BLaER1 treated with 17β-estradiol and CSF1 and Interleukin-3, amounts not matched to agents 10 nM and 100 nM (cell line): ENCODE measurements around the gene NEDD4L.

Source experiments
- H3K27ac ChIP-seq, 11 experiments: shearing (Covaris generic); formaldehyde crosslinking; 2 replicates each; pipeline ENCODE4 v1.8.1; 2022
- H3K27me3 ChIP-seq, 11 experiments: shearing (Covaris generic); formaldehyde crosslinking; 2 replicates each; pipeline ENCODE4 v1.8.1; 2022
- H3K36me3 ChIP-seq, 11 experiments: shearing (Covaris generic); formaldehyde crosslinking; 2 replicates each; pipeline ENCODE4 v1.8.1; 2022
- H3K4me1 ChIP-seq, 10 experiments: shearing (Covaris generic); formaldehyde crosslinking; 2 replicates each; pipeline ENCODE4 v1.8.1; 2022
- H3K4me2 ChIP-seq, 11 experiments: shearing (Covaris generic); formaldehyde crosslinking; 2 replicates each; pipeline ENCODE4 v1.8.1; 2022
- H3K4me3 ChIP-seq, 10 experiments: shearing (Covaris generic); formaldehyde crosslinking; 2 replicates each; pipeline ENCODE4 v1.8.1; 2022
- H3K9ac ChIP-seq, 11 experiments: shearing (Covaris generic); formaldehyde crosslinking; 2 replicates each; pipeline ENCODE4 v1.8.1; 2022
- H3K9me3 ChIP-seq, 11 experiments: shearing (Covaris generic); formaldehyde crosslinking; replicated peaks in 1 of 11; 2 replicates each; pipeline ENCODE4 v1.8.1; 2022
- H4K20me1 ChIP-seq, 11 experiments: shearing (Covaris generic); formaldehyde crosslinking; 2 replicates each; pipeline ENCODE4 v1.8.1; 2022
- Cebpa-rat ChIP-seq, 11 experiments: shearing (Covaris generic); IDR thresholded peaks; 2 replicates each; pipeline ENCODE4 v1.8.1; 2022

The NEDD4L gene

GRCh38 chr18:58091099-58091611 is 47.1 kb downstream of the NEDD4L start:
- H3K27me3 ChIP-seq, result no peaks in the 10 kb centered on the region
- H3K4me2 ChIP-seq, result peak overlapping the region in 9 of 11 experiments; percentile 3 to 62 (median 54); a peak in 14 of 22 replicates
- peaks cover 5 to 35% (median 16%) of the 10 kb centered on the region in 10 experiments; a peak in 19 of 20 replicates for H3K4me1 ChIP-seq
- peak overlapping the region in 3 of 11 experiments; percentile 10 to 64 (median 54); a peak in 5 of 22 replicates for H3K27ac ChIP-seq
- peaks cover 11 to 19% (median 12%) of the 10 kb centered on the region in 11 experiments for H3K9me3 ChIP-seq
- TF ChIP-seq Cebpa-rat (IDR thresholded peaks at IDR 0.05), result no peak
- H3K4me3 ChIP-seq, result no peak overlapping the region
- H3K36me3 ChIP-seq, result peaks cover 0 to 18% (median 10%) of the 10 kb centered on the region in 11 experiments; a peak in 10 of 22 replicates
- peaks cover 0 to 80% (median 0%) of the 10 kb centered on the region in 11 experiments; a peak in 9 of 22 replicates for H4K20me1 ChIP-seq
- no peak overlapping the region for H3K9ac ChIP-seq

- H3K9ac ChIP-seq, result no peak overlapping the region
- peaks cover 0 to 4% (median 0%) of the 10 kb centered on the region in 11 experiments; a peak in 3 of 22 replicates for H3K36me3 ChIP-seq
- H3K9me3 ChIP-seq, result no peaks in the 10 kb centered on the region
- H3K4me3 ChIP-seq, result no peak overlapping the region
- no peak overlapping the region for H3K27ac ChIP-seq
- peaks cover 0 to 95% (median 0%) of the 10 kb centered on the region in 11 experiments; a peak in 10 of 22 replicates for H4K20me1 ChIP-seq
- no peaks in the 10 kb centered on the region for H3K27me3 ChIP-seq
- H3K4me2 ChIP-seq, result no peak overlapping the region
- TF ChIP-seq Cebpa-rat (IDR thresholded peaks at IDR 0.05), result no peak
- H3K4me1 ChIP-seq, result peaks cover 5 to 25% (median 13%) of the 10 kb centered on the region in 10 experiments; a peak in 19 of 20 replicates
These were observed 49.3 kb downstream of the NEDD4L start for GRCh38 chr18:58093311-58093803.

- peaks cover 0 to 97% (median 0%) of the 10 kb centered on the region in 11 experiments; a peak in 10 of 22 replicates for H4K20me1 ChIP-seq
- H3K4me3 ChIP-seq, result no peak overlapping the region
- peaks cover 5 to 20% (median 12%) of the 10 kb centered on the region in 10 experiments; a peak in 19 of 20 replicates for H3K4me1 ChIP-seq
- H3K36me3 ChIP-seq, result peaks cover 0 to 4% (median 0%) of the 10 kb centered on the region in 11 experiments; a peak in 5 of 22 replicates
- no peak overlapping the region for H3K27ac ChIP-seq
- no peaks in the 10 kb centered on the region for H3K9me3 ChIP-seq
- no peaks in the 10 kb centered on the region for H3K27me3 ChIP-seq
- H3K4me2 ChIP-seq, result no peak overlapping the region
- TF ChIP-seq Cebpa-rat (IDR thresholded peaks at IDR 0.05), result no peak
- no peak overlapping the region for H3K9ac ChIP-seq
These were observed 51.2 kb downstream of the NEDD4L start for GRCh38 chr18:58095222-58095621.

- Histone ChIP-seq H3K36me3 (peaks cover 0 to 4% (median 0%) of the 10 kb centered on the region in 11 experiments; a peak in 5 of 22 replicates), H3K4me3 (no peak overlapping the region), H4K20me1 (peaks cover 0 to 97% (median 0%) of the 10 kb centered on the region in 11 experiments; a peak in 10 of 22 replicates), H3K4me1 (peaks cover 5 to 16% (median 12%) of the 10 kb centered on the region in 10 experiments; a peak in 19 of 20 replicates), H3K4me2 (no peak overlapping the region), H3K27me3 (no peaks in the 10 kb centered on the region), H3K9ac (no peak overlapping the region), H3K9me3 (no peaks in the 10 kb centered on the region), H3K27ac (no peak overlapping the region)
- TF ChIP-seq Cebpa-rat (IDR thresholded peaks at IDR 0.05), result no peak
These were observed 51.6 kb downstream of the NEDD4L start for GRCh38 chr18:58095655-58096054.

- H3K27me3 ChIP-seq, result no peaks in the 10 kb centered on the region
- no peak overlapping the region for H3K27ac ChIP-seq
- no peak overlapping the region for H3K9ac ChIP-seq
- peaks cover 0 to 97% (median 0%) of the 10 kb centered on the region in 11 experiments; a peak in 10 of 22 replicates for H4K20me1 ChIP-seq
- no peak overlapping the region for H3K4me3 ChIP-seq
- peaks cover 0 to 7% (median 4%) of the 10 kb centered on the region in 10 experiments; a peak in 15 of 20 replicates for H3K4me1 ChIP-seq
- no peak for TF ChIP-seq Cebpa-rat (IDR thresholded peaks at IDR 0.05)
- H3K4me2 ChIP-seq, result no peak overlapping the region
- H3K36me3 ChIP-seq, result peaks cover 0 to 4% (median 0%) of the 10 kb centered on the region in 11 experiments; a peak in 5 of 22 replicates
- H3K9me3 ChIP-seq, result no peaks in the 10 kb centered on the region
These were observed 52.6 kb downstream of the NEDD4L start for GRCh38 chr18:58096658-58097057.

- no peak overlapping the region for H3K9ac ChIP-seq
- no peaks in the 10 kb centered on the region for H3K27me3 ChIP-seq
- no peak overlapping the region for H3K27ac ChIP-seq
- peaks cover 0 to 97% (median 0%) of the 10 kb centered on the region in 11 experiments; a peak in 8 of 22 replicates for H4K20me1 ChIP-seq
- H3K4me2 ChIP-seq, result no peak overlapping the region
- TF ChIP-seq Cebpa-rat (IDR thresholded peaks at IDR 0.05), result no peak
- no peaks in the 10 kb centered on the region for H3K9me3 ChIP-seq
- H3K36me3 ChIP-seq, result peaks cover 0 to 4% (median 0%) of the 10 kb centered on the region in 11 experiments; a peak in 5 of 22 replicates
- peaks cover 0 to 9% (median 3%) of the 10 kb centered on the region in 10 experiments; a peak in 11 of 20 replicates for H3K4me1 ChIP-seq
- H3K4me3 ChIP-seq, result no peak overlapping the region
These were observed 53.3 kb downstream of the NEDD4L start for GRCh38 chr18:58097121-58097906.

GRCh38 chr18:58097907-58098166 is 53.8 kb downstream of the NEDD4L start:
- H3K4me2 ChIP-seq, result no peak overlapping the region
- no peak for TF ChIP-seq Cebpa-rat (IDR thresholded peaks at IDR 0.05)
- no peaks in the 10 kb centered on the region for H3K27me3 ChIP-seq
- peaks cover 0 to 4% (median 0%) of the 10 kb centered on the region in 11 experiments; a peak in 5 of 22 replicates for H3K36me3 ChIP-seq
- H3K4me3 ChIP-seq, result no peak overlapping the region
- peaks cover 0 to 92% (median 0%) of the 10 kb centered on the region in 11 experiments; a peak in 8 of 22 replicates for H4K20me1 ChIP-seq
- H3K9ac ChIP-seq, result no peak overlapping the region
- H3K9me3 ChIP-seq, result no peaks in the 10 kb centered on the region
- no peak overlapping the region for H3K27ac ChIP-seq
- H3K4me1 ChIP-seq, result peaks cover 0 to 11% (median 4%) of the 10 kb centered on the region in 10 experiments; a peak in 9 of 20 replicates

GRCh38 chr18:58098706-58099105 is 54.7 kb downstream of the NEDD4L start:
- Histone ChIP-seq H3K27me3 (no peaks in the 10 kb centered on the region), H4K20me1 (peaks cover 0 to 89% (median 0%) of the 10 kb centered on the region in 11 experiments; a peak in 8 of 22 replicates), H3K4me1 (peaks cover 4 to 16% (median 8%) of the 10 kb centered on the region in 10 experiments; a peak in 16 of 20 replicates), H3K9ac (no peak overlapping the region), H3K27ac (no peak overlapping the region), H3K9me3 (no peaks in the 10 kb centered on the region), H3K36me3 (peaks cover 0 to 4% (median 0%) of the 10 kb centered on the region in 11 experiments; a peak in 5 of 22 replicates), H3K4me2 (no peak overlapping the region), H3K4me3 (no peak overlapping the region)
- no peak for TF ChIP-seq Cebpa-rat (IDR thresholded peaks at IDR 0.05)

GRCh38 chr18:58100154-58100553 is 56.1 kb downstream of the NEDD4L start:
- H3K4me3 ChIP-seq, result no peak overlapping the region
- no peak overlapping the region for H3K4me2 ChIP-seq
- no peak for TF ChIP-seq Cebpa-rat (IDR thresholded peaks at IDR 0.05)
- peaks cover 0 to 85% (median 0%) of the 10 kb centered on the region in 11 experiments; a peak in 7 of 22 replicates for H4K20me1 ChIP-seq
- no peaks in the 10 kb centered on the region for H3K27me3 ChIP-seq
- no peak overlapping the region for H3K27ac ChIP-seq
- no peak overlapping the region for H3K9ac ChIP-seq
- H3K9me3 ChIP-seq, result no peaks in the 10 kb centered on the region
- peaks cover 5 to 20% (median 12%) of the 10 kb centered on the region in 10 experiments; a peak in 16 of 20 replicates for H3K4me1 ChIP-seq
- no peaks in the 10 kb centered on the region; a peak in 3 of 22 replicates for H3K36me3 ChIP-seq
